Activated T-cell treated with anti-CD3 and anti-CD28 coated beads, Interleukin-2, amount 50 U/mL, for 72 hours (primary cell): ENCODE data around the gene OMD. TPM values are rescaled to one million over a fixed set of nuclear protein-coding genes. Genes with fewer than 3 reads are reported as not detected.

Experiments used
- ATAC-seq, 2 donors: fragments of 150-1000 bp; cut with Tn5 transposase; replicated peaks in 1 of 2; 2 replicates each; pipeline ENCODE4 v1.10.0; 2021; ENCODE audit warnings: moderate library complexity in 2 of 2, mild to moderate bottlenecking in 1 of 2
- DNase-seq, 2 donors: peaks; one replicate each; pipeline ENCODE4 v3.0.0; 2021 to 2022; ENCODE audit warnings: mixed read lengths in 1 of 2
- H3K27ac Mint-ChIP-seq: one replicate; pipeline ENCODE4 v1.8.0; 2022; ENCODE audit warnings: mild to moderate bottlenecking, moderate library complexity, mixed read lengths
- H3K27me3 Mint-ChIP-seq: one replicate; pipeline ENCODE4 v1.8.0; 2022; ENCODE audit warnings: low read depth, mixed read lengths
- H3K36me3 Mint-ChIP-seq, 2 donors: one replicate each; pipeline ENCODE4 v1.8.0; 2022; ENCODE audit warnings: mixed read lengths in 2 of 2, mild to moderate bottlenecking in 1 of 2; ENCODE audit not compliant: insufficient read depth in 2 of 2
- H3K4me1 Mint-ChIP-seq: one replicate; pipeline ENCODE4 v1.8.0; 2022; ENCODE audit warnings: low read depth, mixed read lengths
- H3K4me3 Mint-ChIP-seq, 2 donors: one replicate each; pipeline ENCODE4 v1.8.0; 2022; ENCODE audit warnings: mild to moderate bottlenecking in 2 of 2, mixed read lengths in 2 of 2, moderate library complexity in 2 of 2
- H3K9me3 Mint-ChIP-seq, 2 donors: one replicate each; pipeline ENCODE4 v1.8.0; 2022; ENCODE audit warnings: mixed read lengths in 2 of 2
- total RNA-seq, 2 donors: library from RNA; stranded (reverse); gene quantifications; one replicate each; pipeline ENCODE4 v1.2.3, GENCODE V29; 2022

Gene OMD
- total RNA-seq, 2 donors from 2014 or later, result not detected

- Mint-ChIP-seq H3K4me3 (no peak overlapping the region), H3K27ac (no peak overlapping the region), H3K4me1 (peaks cover 7% of the 10 kb centered on the region), H3K9me3 (peaks cover 0 to under 1% of the 10 kb centered on the region in 2 donors), H3K36me3 (peaks cover 4 to 8% of the 10 kb centered on the region in 2 donors), H3K27me3 (no peaks in the 10 kb centered on the region)
- ATAC-seq, result no peak
- DNase-seq, result no peak
These were observed 43.7 kb downstream of the OMD start for GRCh38 chr9:92380603-92381002.

- Mint-ChIP-seq H3K4me3 (peak overlapping the region in 1 of 2 donors; percentile 39), H3K27ac (peak overlapping the region; percentile 88), H3K4me1 (peaks cover 7% of the 10 kb centered on the region), H3K9me3 (peaks cover 2% of the 10 kb centered on the region in 2 donors), H3K27me3 (no peaks in the 10 kb centered on the region), H3K36me3 (peaks cover 7 to 20% of the 10 kb centered on the region in 2 donors)
- peak in 1 of 2 donors; percentile 42 for ATAC-seq
- DNase-seq, result no peak
These were observed 45.3 kb downstream of the OMD start for GRCh38 chr9:92378865-92379560.

GRCh38 chr9:92377876-92378275 lies 46.4 kb downstream of the OMD start:
- Mint-ChIP-seq H3K9me3 (peaks cover 2% of the 10 kb centered on the region in 2 donors), H3K27ac (no peak overlapping the region), H3K27me3 (no peaks in the 10 kb centered on the region), H3K36me3 (peaks cover 10 to 24% of the 10 kb centered on the region in 2 donors), H3K4me3 (no peak overlapping the region), H3K4me1 (peaks cover 7% of the 10 kb centered on the region)
- DNase-seq (no peak), ATAC-seq (no peak)

GRCh38 chr9:92373167-92373566 lies 51.1 kb downstream of the OMD start:
- no peaks in the 10 kb centered on the region for H3K4me1 Mint-ChIP-seq

GRCh38 chr9:92369075-92369474 lies 55.2 kb downstream of the OMD start:
- peaks cover 4 to 5% of the 10 kb centered on the region in 2 donors for H3K9me3 Mint-ChIP-seq
- peaks cover 8 to 16% of the 10 kb centered on the region in 2 donors for H3K36me3 Mint-ChIP-seq
- DNase-seq (no peak), ATAC-seq (no peak)
- H3K27ac Mint-ChIP-seq, result no peak overlapping the region
- no peaks in the 10 kb centered on the region for H3K27me3 Mint-ChIP-seq
- H3K4me3 Mint-ChIP-seq, result no peak overlapping the region
- no peaks in the 10 kb centered on the region for H3K4me1 Mint-ChIP-seq

More at GRCh38 chr9:92373167-92373566, 51.1 kb downstream of the OMD start:
- Mint-ChIP-seq H3K27me3 (no peaks in the 10 kb centered on the region), H3K36me3 (peaks cover 16 to 32% of the 10 kb centered on the region in 2 donors), H3K9me3 (peaks cover 5 to 7% of the 10 kb centered on the region in 2 donors), H3K27ac (no peak overlapping the region), H3K4me3 (no peak overlapping the region)
- ATAC-seq, result no peak
- no peak for DNase-seq

Other genes starting within 250 kb of the OMD start
- gene IARS1, start 130.8 kb downstream of the OMD start, total RNA-seq, result 100 to 1,000 TPM; 324 to 356 TPM
- 10 to 100 TPM; 50.7 to 56.6 TPM for gene NOL8, start 99.1 kb downstream of the OMD start, total RNA-seq
- 10 to 100 TPM; 25.2 to 28.2 TPM for gene CENPP, start 98.5 kb downstream of the OMD start, total RNA-seq
- not detected for gene OGN, start 19.9 kb downstream of the OMD start, total RNA-seq
- not detected for gene ASPN, start 58.0 kb upstream of the OMD start, total RNA-seq
- not detected for gene ECM2, start 111.5 kb upstream of the OMD start, total RNA-seq
- 10 to 100 TPM; 12.2 to 14.9 TPM for gene IPPK, start 245.7 kb upstream of the OMD start, total RNA-seq